GM12878 (cell line): ENCODE data around the gene MITF. TPM values are rescaled to one million over a fixed set of nuclear protein-coding genes. Genes with fewer than 3 reads are reported as not detected.

Source experiments
- ATAC-seq: fragments of 200-7000 bp; cut with Tn5 transposase; 3 replicates; pipeline ENCODE4 v1.9.1; 2020; ENCODE audit warnings: mild to moderate bottlenecking, moderate library complexity
- BruUV-seq: library from RNA; stranded (reverse); fragments of 400-500 nt; replicated peaks from 2 replicates; lab custom pipeline; 2021; lab: Mats Ljungman, UMichigan
- CTCF ChIA-PET: fragments of 300-600 bp; sonication (Branson Sonifier 250); formaldehyde crosslinking; extraction: SDS; loops from one replicate; lab custom pipeline; 2021; ENCODE audit warnings: inconsistent platforms; lab: Yijun Ruan, JAX
- POLR2A ChIA-PET: fragments of 350-600 bp; formaldehyde crosslinking; extraction: SDS; loops from one replicate; lab custom pipeline; 2021; ENCODE audit warnings: inconsistent platforms; lab: Charles Lee
- RAD21 ChIA-PET: fragments of 300-600 bp; sonication (Branson Sonifier 250); formaldehyde crosslinking; loops from one replicate; lab custom pipeline; 2023; ENCODE audit warnings: antibody characterized with exemption; ENCODE audit not compliant: unreplicated experiment; lab: Charles Lee
- SMC1A ChIA-PET: fragments of 300-600 bp; sonication (Branson Sonifier 250); formaldehyde crosslinking; loops from one replicate; lab custom pipeline; 2023; ENCODE audit not compliant: unreplicated experiment, uncharacterized antibody; lab: Charles Lee
- DNase-seq: peaks from one replicate; pipeline ENCODE4 v3.0.0-alpha.2; 2011; ENCODE audit warnings: low read depth, low spot score
- FAIRE-seq: peaks from 3 replicates; lab custom pipeline; 2011; peaks lifted over from hg19 to GRCh38; lab: Jason Lieb, UNC
- H2AFZ ChIP-seq: 2 replicates; pipeline ENCODE4 v1.6.0; 2011; ENCODE audit warnings: low read depth, low read length, control low read depth; ENCODE audit not compliant: control insufficient read depth
- H3K27ac ChIP-seq: 2 replicates; pipeline ENCODE4 v1.5.1; 2011; ENCODE audit warnings: control low read depth; ENCODE audit not compliant: control insufficient read depth, insufficient read depth
- H3K27me3 ChIP-seq, 2 experiments: replicated peaks in 1 of 2; 2 replicates each; pipeline versions ENCODE4 v1.6.0 to v1.6.1; 2011; ENCODE audit warnings: low read length in 1 of 2; ENCODE audit not compliant: control insufficient read depth in 2 of 2, insufficient read depth in 2 of 2
- H3K36me3 ChIP-seq, 2 experiments: 2 replicates each; pipeline ENCODE4 v1.5.1; 2011; ENCODE audit warnings: low read length in 1 of 2; ENCODE audit not compliant: control insufficient read depth in 2 of 2, insufficient read depth in 2 of 2
- H3K4me1 ChIP-seq: 2 replicates; pipeline ENCODE4 v1.6.1; 2011; ENCODE audit warnings: mild to moderate bottlenecking, low read length, moderate library complexity, mixed read lengths; ENCODE audit not compliant: control insufficient read depth, insufficient read depth
- H3K4me2 ChIP-seq: 2 replicates; pipeline ENCODE4 v1.6.0; 2011; ENCODE audit warnings: control low read depth; ENCODE audit not compliant: control insufficient read depth, insufficient read depth
- H3K4me3 ChIP-seq: fragments of 200-600 bp; sonication (generic); 2 replicates; pipeline ENCODE4 v1.5.1; 2016
- H3K79me2 ChIP-seq: 2 replicates; pipeline ENCODE4 v1.6.0; 2011; ENCODE audit warnings: low read length; ENCODE audit not compliant: control insufficient read depth, insufficient read depth
- H3K9ac ChIP-seq: 2 replicates; pipeline ENCODE4 v1.8.0; 2011; ENCODE audit warnings: low read length, control low read depth, mixed read lengths; ENCODE audit not compliant: control insufficient read depth, insufficient read depth
- H3K9me3 ChIP-seq: replicated peaks from 3 replicates; pipeline ENCODE4 v1.5.1; 2011; ENCODE audit warnings: mild to moderate bottlenecking, low read length; ENCODE audit not compliant: control insufficient read depth, insufficient read depth
- H4K20me1 ChIP-seq: 2 replicates; pipeline ENCODE4 v1.6.0; 2011; ENCODE audit not compliant: control insufficient read depth, insufficient read depth
- FOXK2 ChIP-seq: fragments of 450-650 bp; IDR thresholded peaks from 2 replicates; pipeline ENCODE4 v1.6.1; 2017; ENCODE audit warnings: mild to moderate bottlenecking, moderate library complexity
- LARP7 ChIP-seq: fragments of 450-650 bp; IDR thresholded peaks from 2 replicates; pipeline ENCODE4 v1.6.1; 2017; ENCODE audit warnings: mild to moderate bottlenecking
- MYB ChIP-seq: fragments of 150-350 bp; IDR thresholded peaks from 2 replicates; pipeline ENCODE4 v1.6.1; 2014; ENCODE audit warnings: mild to moderate bottlenecking, low read depth, low read length, borderline replicate concordance
- NR2C1 ChIP-seq: fragments of 450-650 bp; IDR thresholded peaks from 2 replicates; pipeline ENCODE4 v1.6.1; 2017; ENCODE audit warnings: antibody characterized with exemption, mild to moderate bottlenecking, moderate library complexity
- RB1 ChIP-seq: fragments of 450-650 bp; formaldehyde crosslinking; IDR thresholded peaks from 2 replicates; pipeline ENCODE4 v1.6.1; 2017; ENCODE audit warnings: mild to moderate bottlenecking, borderline replicate concordance
- SPI1 ChIP-seq: IDR thresholded peaks from 2 replicates; pipeline ENCODE4 v1.6.1; 2011; ENCODE audit warnings: low read depth, mild to moderate bottlenecking, low read length, moderate library complexity, borderline replicate concordance; ENCODE audit not compliant: insufficient read depth
- STAT3 ChIP-seq: IDR thresholded peaks from 2 replicates; pipeline ENCODE4 v1.6.1; 2011; ENCODE audit warnings: low read depth, low read length, improper control_type of control experiment
- SUZ12 ChIP-seq: fragments of 200-600 bp; sonication (generic); IDR thresholded peaks from one replicate; pipeline ENCODE4 v1.6.1; 2018; ENCODE audit warnings: antibody characterized with exemption, mild to moderate bottlenecking; ENCODE audit not compliant: unreplicated experiment
- TARDBP ChIP-seq: IDR thresholded peaks from 2 replicates; pipeline ENCODE4 v1.6.1; 2016; ENCODE audit warnings: borderline replicate concordance
- WGBS: methylation state at CpG from one replicate; pipeline ENCODE4 v1.1.6; 2016; ENCODE audit warnings: low lambda C conversion rate; ENCODE audit not compliant: insufficient replicate concordance, insufficient coverage; ENCODE audit errors: missing lambda C conversion rate; 5-methylcytosine and 5-hydroxymethylcytosine counted together
- in situ Hi-C: fragments of 300-500 bp; cut with MboI; formaldehyde crosslinking; loops from 9 replicates; pipeline ENCODE4 v1.14.3; 2018; ENCODE audit warnings: mixed read lengths
- intact Hi-C: fragments of 100-400 bp; cut with micrococcal nuclease; formaldehyde crosslinking; loops from one replicate; pipeline ENCODE4 v1.14.2; 2022; ENCODE audit not compliant: unreplicated experiment
- polyA plus RNA-seq, 11 experiments: library from polyadenylated mRNA; depleted of rRNA in 4 of 11; unstranded in 6 of 11; stranded (reverse) in 5 of 11; fragments of >200 nt; fragmentation: Nextera tagmentation in 4 of 11; fragmentation: Illumina TruSeq in 1 of 11; extraction: Ambion mirVana in 4 of 11; extraction: Trizol in 1 of 11; gene quantifications; 1 replicate in 1 of 11; 2 replicates in 10 of 11; pipeline versions ENCODE4 v1.2.1 to v1.2.3, GENCODE V29; 2011 to 2016; ENCODE audit warnings: inconsistent platforms in 2 of 11, missing spikeins in 2 of 11, low read depth in 1 of 11
- total RNA-seq, 4 experiments: library from RNA; depleted of rRNA in 3 of 4; stranded (reverse); fragments of >200 nt in 3 of 4; fragmentation: Illumina TruSeq in 1 of 4; extraction: Trizol in 1 of 4; gene quantifications; 2 replicates each; pipeline versions ENCODE4 v1.2.1 to v1.2.3, GENCODE V29; 2013 to 2021

MITF gene
- total and polyA plus RNA-seq, 10 of the 15 experiments (the other 5 are each of a cell fraction or from before 2014, with no cell fraction given), result under 0.01 to 0.90 (median 0.06) TPM; not detected in 3

GRCh38 chr3:69729147-69729919 lies 9.9 kb upstream of the MITF start:
- TF ChIP-seq SPI1 (no peak), TARDBP (no peak), NR2C1 (no peak), MYB (no peak), LARP7 (no peak), FOXK2 (no peak), RB1 (no peak), STAT3 (no peak), SUZ12 (no peak)
- Histone ChIP-seq H3K36me3 (no peaks in the 10 kb centered on the region), H3K9ac (no peak overlapping the region), H3K9me3 (no peaks in the 10 kb centered on the region), H3K79me2 (no peaks in the 10 kb centered on the region), H4K20me1 (no peaks in the 10 kb centered on the region), H3K4me2 (no peak overlapping the region), H3K27ac (no peak overlapping the region), H3K27me3 (peaks cover under 1 to 2% of the 10 kb centered on the region in 2 experiments; a peak in 3 of 4 replicates), H2AFZ (no peak overlapping the region), H3K4me1 (no peaks in the 10 kb centered on the region), H3K4me3 (no peak overlapping the region)
- no TSS peak for BruUV-seq
- 31% methylated on average over 6 of the region's 6 CpGs for WGBS
- intact Hi-C loops (no loop called here), in situ Hi-C loops (no loop called here)
- ATAC-seq (no peak), FAIRE-seq (no peak), DNase-seq (no peak)
- ChIA-PET POLR2A (no interaction called here), RAD21 (no interaction called here), SMC1A (no interaction called here), CTCF (no interaction called here)
